HG03135 (cell line): ENCODE data around the gene SIK3.
"Not testable (repeated sequence)": the region's sequence is repeated elsewhere in the genome, so short reads cannot be mapped to it uniquely, and the experiment has no call there.

Experiments used
- ATAC-seq: cut with Tn5 transposase; IDR thresholded peaks from one replicate; pipeline ENCODE4 v1.9.1; 2021; ENCODE audit warnings: mild to moderate bottlenecking, moderate library complexity; ENCODE audit not compliant: unreplicated experiment

The SIK3 gene

DNA sequence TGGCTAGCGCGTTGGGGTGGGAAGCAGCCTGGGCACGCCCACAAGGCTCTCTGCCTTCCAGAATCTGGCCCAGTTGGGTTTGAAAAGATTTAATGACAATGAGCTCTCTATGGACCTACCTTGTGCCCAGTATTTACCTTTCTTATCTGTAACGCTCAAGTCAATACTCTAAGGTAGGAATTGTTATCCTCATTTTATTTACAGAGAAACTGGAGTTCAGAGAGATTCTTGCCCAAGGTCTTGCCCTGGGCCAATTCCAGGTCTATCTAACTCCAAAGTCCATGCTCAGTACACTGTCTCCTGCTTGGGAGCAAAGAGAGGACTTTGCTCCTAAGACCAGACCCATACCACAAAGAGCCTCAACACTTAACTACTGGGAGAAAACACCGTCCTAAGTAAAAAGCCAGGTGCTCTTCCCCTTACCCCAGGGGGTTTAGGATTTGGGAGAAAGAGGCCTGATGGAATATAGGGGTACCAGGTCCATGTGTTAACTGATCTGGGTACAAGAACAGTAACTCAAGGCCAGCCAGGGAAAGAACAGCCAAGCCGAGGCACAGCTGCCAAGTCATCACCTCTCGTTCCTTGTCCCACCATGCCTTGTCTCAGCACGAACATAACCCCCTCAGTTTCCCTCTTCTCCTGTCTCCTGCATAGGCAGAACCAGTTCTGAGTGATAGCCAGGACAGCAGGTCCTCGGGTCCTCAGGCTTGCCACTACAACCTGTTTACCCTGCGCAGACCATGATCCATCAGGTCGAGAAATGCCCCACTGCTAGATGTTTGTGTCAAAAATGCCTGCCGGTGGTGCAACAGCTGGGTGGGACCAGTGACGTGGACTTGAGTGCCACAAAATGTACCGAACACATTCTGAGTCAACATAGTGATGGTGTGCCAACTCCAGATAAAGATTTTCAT lies 289.7 kb downstream of the SIK3 start:
- no peak for ATAC-seq

DNA sequence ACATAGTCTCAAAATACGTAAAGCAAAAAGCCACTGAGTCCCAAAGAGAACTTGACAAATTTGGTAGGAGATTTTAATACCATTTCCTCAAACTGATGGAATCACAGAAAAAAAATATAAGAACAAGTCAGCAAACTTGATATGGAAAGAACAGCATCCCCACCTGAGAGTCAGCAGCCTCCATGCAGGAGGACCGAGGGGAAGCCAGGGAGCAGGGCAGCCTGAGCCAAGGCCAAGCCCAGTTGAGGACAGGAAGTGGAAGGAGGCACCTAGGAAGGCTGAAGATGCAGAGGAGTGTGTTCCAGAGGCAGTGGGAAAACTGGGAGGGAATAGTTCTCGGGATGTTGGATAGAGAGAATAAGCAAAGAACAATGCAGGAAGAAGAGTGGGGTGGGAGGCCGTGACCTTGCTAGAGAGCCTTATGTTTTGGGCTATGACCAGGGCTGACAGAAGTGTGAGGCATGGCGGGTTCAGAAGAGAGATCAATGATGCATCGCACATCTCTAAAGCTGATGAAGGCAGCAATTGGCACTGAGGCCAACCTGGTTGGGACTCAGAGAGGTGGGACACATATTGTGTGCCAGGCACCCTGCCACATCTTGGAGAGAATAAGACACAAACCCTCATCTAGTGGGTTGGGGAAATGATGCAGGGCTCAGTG lies 290.5 kb downstream of the SIK3 start:
- ATAC-seq = no peak

DNA sequence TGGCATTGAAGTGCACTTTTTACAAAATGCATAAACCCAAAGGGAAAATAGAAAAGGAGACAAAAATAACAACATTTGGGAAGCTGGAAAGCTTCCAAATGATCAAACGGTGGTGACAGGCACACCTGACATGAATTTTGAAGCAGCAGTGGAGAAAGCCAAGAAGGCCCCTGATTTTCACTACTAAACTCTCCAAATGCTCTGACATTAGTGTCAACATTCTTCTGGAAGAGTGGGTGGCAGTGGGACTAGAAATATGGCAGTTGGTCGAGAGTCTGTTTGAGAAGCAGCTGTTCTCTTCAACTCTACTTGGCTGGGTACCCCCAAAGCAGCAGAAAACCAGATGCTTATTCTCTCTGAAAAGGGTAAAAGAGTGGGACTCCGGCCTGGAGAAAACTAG lies 294.2 kb downstream of the SIK3 start:
- ATAC-seq = no peak

DNA sequence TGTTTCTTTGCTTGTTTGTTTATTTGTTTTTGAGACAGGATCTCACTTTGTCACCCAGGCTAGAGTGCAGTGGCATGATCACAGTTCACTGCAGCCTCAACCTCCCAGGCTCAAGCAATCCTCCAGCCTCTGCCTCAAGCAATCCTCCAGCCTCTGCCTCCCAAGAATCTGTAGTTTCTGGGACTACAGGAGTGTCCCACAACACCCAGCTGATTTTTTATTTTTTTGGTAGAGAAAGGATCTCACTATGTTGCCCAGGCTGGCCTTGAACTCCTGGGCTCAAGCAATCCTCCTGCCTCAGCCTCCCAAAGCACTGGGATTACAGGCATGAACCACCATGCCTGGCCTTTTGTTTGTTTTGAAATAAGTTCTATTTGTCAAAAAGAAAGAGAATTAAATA lies 296.6 kb downstream of the SIK3 start:
- not testable (repeated sequence) for ATAC-seq

DNA sequence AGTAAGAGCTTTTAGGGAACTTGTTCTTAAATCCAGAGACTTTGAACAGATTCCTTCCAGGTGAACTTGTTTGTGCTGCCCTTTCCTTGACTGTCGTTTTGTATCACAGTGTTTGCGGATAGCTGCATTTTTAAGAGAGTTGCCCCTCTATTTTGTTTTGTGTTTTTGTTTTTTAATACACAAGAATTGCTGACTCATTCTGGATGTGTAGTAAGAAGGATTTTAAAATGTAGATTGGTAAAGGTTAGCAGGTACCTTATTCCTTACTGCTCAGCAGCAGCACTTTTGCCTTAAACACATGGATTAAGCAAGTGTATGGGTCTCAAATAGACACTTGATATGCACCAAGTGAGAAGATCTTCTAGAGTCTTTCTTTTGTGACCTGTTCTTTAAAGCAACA lies 297.6 kb downstream of the SIK3 start:
- no peak for ATAC-seq

DNA sequence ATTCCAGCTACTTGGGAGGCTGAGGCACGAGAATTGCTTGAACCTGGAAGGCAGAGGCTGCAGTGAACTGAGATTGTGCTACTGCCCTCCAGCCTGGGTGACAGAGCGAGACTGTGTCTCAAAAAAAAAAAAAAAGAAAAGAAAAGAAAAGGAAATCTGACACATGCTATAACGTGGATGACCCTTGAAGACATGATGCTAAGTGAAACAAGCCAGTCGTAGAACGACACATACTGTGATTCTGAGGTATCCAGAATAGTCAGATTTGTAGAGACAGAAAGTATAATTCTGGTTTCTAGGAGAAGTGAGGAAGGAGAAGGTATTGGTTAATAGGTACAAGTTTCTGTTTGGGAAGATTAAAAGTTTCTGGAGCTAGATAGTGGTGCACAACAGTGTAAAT lies 299.9 kb downstream of the SIK3 start:
- no peak for ATAC-seq

DNA sequence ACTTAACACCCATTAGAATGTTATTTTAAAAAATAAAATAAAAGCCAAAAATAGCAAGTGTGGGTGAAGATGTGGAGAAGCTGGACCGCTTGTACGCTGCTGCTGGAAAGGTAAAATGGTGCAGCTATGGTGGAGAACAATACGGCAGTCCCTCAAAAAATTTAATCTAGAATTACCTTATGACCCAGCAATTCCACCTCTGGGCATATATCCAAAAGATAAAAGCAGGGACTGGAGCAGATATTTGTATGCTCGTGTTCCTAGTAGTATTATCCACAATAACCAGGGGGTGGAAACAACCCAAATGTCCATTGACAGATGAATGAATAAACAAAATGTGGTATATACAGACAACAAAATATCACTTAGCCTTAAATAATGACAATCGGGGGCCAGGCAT lies 300.4 kb downstream of the SIK3 start:
- ATAC-seq = no peak

DNA sequence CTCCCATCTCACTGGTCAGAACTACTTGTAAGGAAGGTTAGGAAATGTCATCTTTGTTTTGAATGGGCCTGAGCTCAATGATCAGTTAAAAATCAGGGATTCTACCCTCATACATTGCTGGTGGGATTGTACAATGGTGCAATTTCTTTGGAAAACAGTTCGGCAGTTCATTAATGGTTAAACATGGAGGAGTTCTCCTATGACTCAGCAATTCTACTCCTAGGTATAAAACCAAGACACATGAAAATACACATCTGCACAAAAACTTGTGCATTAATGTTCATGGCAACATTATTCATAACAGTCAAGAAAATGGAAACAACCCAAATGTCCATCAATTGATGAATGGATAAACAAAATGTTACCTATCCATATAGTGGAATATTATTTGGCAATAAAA lies 301.7 kb downstream of the SIK3 start:
- ATAC-seq = no peak

DNA sequence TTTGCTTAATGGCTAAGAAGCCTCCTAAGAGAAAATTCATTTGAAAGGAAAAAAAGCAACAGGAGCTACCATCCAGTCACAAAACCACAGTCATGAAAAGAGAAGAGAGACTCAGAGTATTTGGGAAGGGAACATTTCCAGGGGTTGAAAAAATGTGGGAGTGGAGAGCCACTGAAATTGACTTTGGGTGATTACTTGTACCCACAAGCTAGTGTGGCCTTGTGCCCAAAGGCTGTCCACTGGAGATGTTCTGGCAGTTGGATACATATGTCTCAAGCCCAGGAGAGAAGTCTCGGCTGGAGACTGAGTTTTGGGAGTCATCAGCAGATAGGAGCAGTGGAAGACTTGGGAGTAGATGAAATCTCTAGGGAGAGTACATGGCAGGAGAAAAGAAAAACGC lies 303.4 kb downstream of the SIK3 start:
- ATAC-seq = no peak

DNA sequence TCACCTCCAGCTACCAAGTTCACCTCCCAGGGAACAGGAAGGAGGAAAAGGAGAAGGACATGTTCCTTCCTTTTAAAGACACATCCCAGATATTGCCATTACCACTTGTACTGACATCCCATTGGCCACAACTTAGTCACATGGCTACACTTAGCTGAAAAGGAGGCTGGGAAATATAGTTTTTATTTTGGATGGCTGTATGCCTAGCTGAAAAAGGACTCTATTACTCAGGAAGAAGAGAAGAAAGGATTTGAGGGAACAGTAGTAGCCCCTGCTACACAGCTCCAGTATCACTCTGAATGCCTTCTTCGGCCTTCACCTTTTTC lies 304.5 kb downstream of the SIK3 start:
- no peak for ATAC-seq
